Lower leg skin (tissue), 4 donors: Measurements from ENCODE around the gene CDH23. TPM values are rescaled to one million over a fixed set of nuclear protein-coding genes. Genes with fewer than 3 reads are reported as not detected.

ENCODE experiments used
- DNase-seq, 2 donors: peaks; one replicate each; pipeline ENCODE4 v3.0.0-alpha.2; 2019; ENCODE audit warnings: low spot score in 2 of 2
- H3K4me3 ChIP-seq: fragments of 200-600 bp; sonication (generic); 2 replicates; pipeline ENCODE4 v1.5.1; 2017; ENCODE audit warnings: mild to moderate bottlenecking, low read depth; ENCODE audit not compliant: poor library complexity, severe bottlenecking
- CTCF ChIP-seq, 3 donors: fragments of 450-650 bp; IDR thresholded peaks; one replicate each; pipeline ENCODE4 v1.5.1; 2016; ENCODE audit warnings: antibody characterized with exemption in 3 of 3, mild to moderate bottlenecking in 3 of 3, moderate library complexity in 2 of 3
- POLR2A ChIP-seq, 2 donors: fragments of 450-650 bp; IDR thresholded peaks; one replicate each; pipeline ENCODE4 v1.6.1; 2016 to 2017; ENCODE audit warnings: antibody characterized with exemption in 2 of 2, mild to moderate bottlenecking in 1 of 2, moderate library complexity in 1 of 2
- WGBS, 2 donors: methylation state at CpG; one replicate each; pipeline ENCODE4 v1.1.5; 2018; 5-methylcytosine and 5-hydroxymethylcytosine counted together
- intact Hi-C: fragments of 100-400 bp; cut with DNase I; formaldehyde crosslinking; loops from one replicate; pipeline ENCODE4 v1.15.0; 2023; ENCODE audit warnings: low total_unique reads
- total RNA-seq, 4 donors: library from RNA; depleted of rRNA; stranded (reverse); fragments of >200 nt; gene quantifications; one replicate each; pipeline ENCODE4 v1.1.0, GENCODE V29; 2016

The CDH23 gene
- total RNA-seq, 4 donors from 2014 or later: 1.7 to 9.2 (median 2.6) TPM

- H3K4me3 ChIP-seq: no peak overlapping the region
- no peak for DNase-seq
- intact Hi-C loops: no loop called here
- TF ChIP-seq POLR2A (IDR thresholded peaks at IDR 0.05) (no peak), CTCF (IDR thresholded peaks at IDR 0.05) (no peak)
- WGBS, 2 donors: 90% methylated on average over 8 of the region's 8 CpGs
Measured at GRCh38 chr10:71537125-71537524, 140.4 kb downstream of the CDH23 start.

GRCh38 chr10:71537681-71538080, 141.0 kb downstream of the CDH23 start:
- WGBS, 2 donors: 84 to 92% methylated on average over 7 of the region's 7 CpGs
- intact Hi-C loops: no loop called here
- TF ChIP-seq POLR2A (IDR thresholded peaks at IDR 0.05): no peak
- no peak for TF ChIP-seq CTCF (IDR thresholded peaks at IDR 0.05)
- DNase-seq: no peak
- no peak overlapping the region for H3K4me3 ChIP-seq

GRCh38 chr10:71538608-71539260, 142.0 kb downstream of the CDH23 start:
- WGBS, 2 donors: 64 to 67% methylated on average over 7 to 9 of the region's 9 CpGs

GRCh38 chr10:71539442-71540118, 142.9 kb downstream of the CDH23 start:
- TF ChIP-seq POLR2A (IDR thresholded peaks at IDR 0.05) (no peak), CTCF (IDR thresholded peaks at IDR 0.05) (no peak)
- no peak for DNase-seq
- no peak overlapping the region for H3K4me3 ChIP-seq
- intact Hi-C loops: no loop called here
- 78 to 80% methylated on average over 3 of the region's 3 CpGs for WGBS, 2 donors

More at GRCh38 chr10:71538608-71539260, 142.0 kb downstream of the CDH23 start:
- no peak overlapping the region for H3K4me3 ChIP-seq
- intact Hi-C loops: no loop called here
- no peak for TF ChIP-seq CTCF (IDR thresholded peaks at IDR 0.05)
- no peak for TF ChIP-seq POLR2A (IDR thresholded peaks at IDR 0.05)
- DNase-seq: no peak

GRCh38 chr10:71542478-71542877, 145.8 kb downstream of the CDH23 start:
- no peak for DNase-seq

More at GRCh38 chr10:71542478-71542877, 145.8 kb downstream of the CDH23 start:
- TF ChIP-seq POLR2A (IDR thresholded peaks at IDR 0.05): no peak
- TF ChIP-seq CTCF (IDR thresholded peaks at IDR 0.05): no peak
- 46 to 54% methylated on average over 5 to 7 of the region's 7 CpGs for WGBS, 2 donors
- H3K4me3 ChIP-seq: no peak overlapping the region
- intact Hi-C loops: no loop called here
